A673 (cell line): ENCODE data around the gene USF3. TPM values are rescaled to one million over a fixed set of nuclear protein-coding genes. Genes with fewer than 3 reads are reported as not detected.

ENCODE experiments used
- BruUV-seq: library from RNA; stranded (reverse); fragments of 400-500 nt; replicated peaks from 2 replicates; lab custom pipeline; 2021; lab: Mats Ljungman, UMichigan
- CTCF ChIA-PET: fragments of 300-600 bp; sonication (Branson Sonifier 250); formaldehyde crosslinking; loops from one replicate; lab custom pipeline; 2022; ENCODE audit warnings: antibody characterized with exemption; lab: Charles Lee
- POLR2A ChIA-PET: fragments of 300-600 bp; sonication (Branson Sonifier 250); formaldehyde crosslinking; loops from one replicate; lab custom pipeline; 2022; ENCODE audit warnings: antibody characterized with exemption; ENCODE audit not compliant: low non-redundant PET; lab: Charles Lee
- DNase-seq: peaks from one replicate; pipeline ENCODE4 v3.0.0-alpha.2; 2015; ENCODE audit warnings: low spot score
- H3K27ac ChIP-seq: fragments of 200-600 bp; sonication (generic); 2 replicates; pipeline ENCODE4 v1.5.1; 2016; ENCODE audit warnings: mixed run types, low read depth, mild to moderate bottlenecking, mixed read lengths, antibody characterized with exemption, low read length; ENCODE audit not compliant: poor library complexity, severe bottlenecking
- H3K27me3 ChIP-seq: fragments of 200-600 bp; sonication (generic); replicated peaks from 2 replicates; pipeline ENCODE4 v1.6.1; 2017; ENCODE audit warnings: mixed run types, low read depth, mild to moderate bottlenecking, mixed read lengths, antibody characterized with exemption, low read length; ENCODE audit not compliant: insufficient read depth, poor library complexity
- H3K36me3 ChIP-seq: fragments of 200-600 bp; sonication (generic); 2 replicates; pipeline ENCODE4 v1.6.1; 2016; ENCODE audit warnings: mixed run types, mild to moderate bottlenecking, mixed read lengths, antibody characterized with exemption, low read length; ENCODE audit not compliant: insufficient read depth, poor library complexity, severe bottlenecking
- H3K4me1 ChIP-seq: fragments of 200-600 bp; sonication (generic); 2 replicates; pipeline ENCODE4 v1.6.1; 2017; ENCODE audit warnings: mixed run types, mild to moderate bottlenecking, mixed read lengths, antibody characterized with exemption, low read length; ENCODE audit not compliant: insufficient read depth, poor library complexity, severe bottlenecking
- H3K4me3 ChIP-seq: fragments of 200-600 bp; sonication (generic); 2 replicates; pipeline ENCODE4 v1.5.1; 2016; ENCODE audit warnings: low read depth, mixed run types, mild to moderate bottlenecking, mixed read lengths, low read length; ENCODE audit not compliant: poor library complexity, severe bottlenecking
- H3K9me3 ChIP-seq: fragments of 200-600 bp; sonication (generic); 2 replicates; pipeline ENCODE4 v1.6.1; 2016; ENCODE audit warnings: mixed run types, low read depth, mild to moderate bottlenecking, mixed read lengths, antibody characterized with exemption, low read length; ENCODE audit not compliant: poor library complexity, severe bottlenecking
- EZH2 ChIP-seq: fragments of 200-600 bp; sonication (generic); IDR thresholded peaks from 2 replicates; pipeline ENCODE4 v1.6.1; 2017; ENCODE audit warnings: borderline replicate concordance, low read depth, mild to moderate bottlenecking, mixed read lengths, antibody characterized with exemption, low read length; ENCODE audit not compliant: poor library complexity, severe bottlenecking
- intact Hi-C: fragments of 100-400 bp; cut with micrococcal nuclease; formaldehyde crosslinking; loops from one replicate; pipeline ENCODE4 v1.10.0; 2022; ENCODE audit not compliant: unreplicated experiment
- total RNA-seq: library from RNA; stranded (reverse); gene quantifications from 2 replicates; pipeline ENCODE4 v1.2.3, GENCODE V29; 2021
- TF ChIP-seq, protein P1 (sequence below): fragments of 300-800, 200-600 bp; sonication (generic); conservative IDR thresholded peaks from 2 replicates; pipeline ENCODE4 v1.5.1; 2017; ENCODE audit warnings: low read depth, mild to moderate bottlenecking, antibody characterized with exemption, low read length, moderate library complexity, mixed read lengths

The USF3 gene
- total RNA-seq, 1 experiment from 2014 or later: 9.7 TPM

- POLR2A ChIA-PET: no interaction called here
- Histone ChIP-seq H3K4me3 (no peak overlapping the region), H3K4me1 (no peaks in the 10 kb centered on the region), H3K27me3 (no peaks in the 10 kb centered on the region), H3K27ac (no peak overlapping the region), H3K36me3 (no peaks in the 10 kb centered on the region), H3K9me3 (no peaks in the 10 kb centered on the region)
- no peak for DNase-seq
- intact Hi-C loops: loop anchor here (10.0 kb wide), 1 partner anchor 979 kb away; the partner anchor contains the start of gene CCDC80
- BruUV-seq: no TSS peak
- CTCF ChIA-PET: interaction anchor here (0.6 kb wide), 1 partner anchor 544 kb away, joined by 7 read pairs; no protein-coding TSS in a partner anchor
- no peak for TF ChIP-seq EZH2
- TF ChIP-seq, protein P1, sequence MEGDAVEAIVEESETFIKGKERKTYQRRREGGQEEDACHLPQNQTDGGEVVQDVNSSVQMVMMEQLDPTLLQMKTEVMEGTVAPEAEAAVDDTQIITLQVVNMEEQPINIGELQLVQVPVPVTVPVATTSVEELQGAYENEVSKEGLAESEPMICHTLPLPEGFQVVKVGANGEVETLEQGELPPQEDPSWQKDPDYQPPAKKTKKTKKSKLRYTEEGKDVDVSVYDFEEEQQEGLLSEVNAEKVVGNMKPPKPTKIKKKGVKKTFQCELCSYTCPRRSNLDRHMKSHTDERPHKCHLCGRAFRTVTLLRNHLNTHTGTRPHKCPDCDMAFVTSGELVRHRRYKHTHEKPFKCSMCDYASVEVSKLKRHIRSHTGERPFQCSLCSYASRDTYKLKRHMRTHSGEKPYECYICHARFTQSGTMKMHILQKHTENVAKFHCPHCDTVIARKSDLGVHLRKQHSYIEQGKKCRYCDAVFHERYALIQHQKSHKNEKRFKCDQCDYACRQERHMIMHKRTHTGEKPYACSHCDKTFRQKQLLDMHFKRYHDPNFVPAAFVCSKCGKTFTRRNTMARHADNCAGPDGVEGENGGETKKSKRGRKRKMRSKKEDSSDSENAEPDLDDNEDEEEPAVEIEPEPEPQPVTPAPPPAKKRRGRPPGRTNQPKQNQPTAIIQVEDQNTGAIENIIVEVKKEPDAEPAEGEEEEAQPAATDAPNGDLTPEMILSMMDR: 0 out of 2 replicates have a peak, but pooled peaks have one; percentile 23
These were observed 73.1 kb downstream of the USF3 start for GRCh38 chr3:113623324-113623723.

- no peaks in the 10 kb centered on the region for H3K4me1 ChIP-seq
- H3K27me3 ChIP-seq: no peaks in the 10 kb centered on the region
- no peaks in the 10 kb centered on the region for H3K9me3 ChIP-seq
- POLR2A ChIA-PET: no interaction called here
- no peak for TF ChIP-seq EZH2
- TF ChIP-seq, protein P1: no peak
- no peak overlapping the region for H3K27ac ChIP-seq
- BruUV-seq: no TSS peak
- DNase-seq: no peak
- intact Hi-C loops: loop anchor here (10.0 kb wide), 1 partner anchor 975 kb away; the partner anchor contains the start of gene CCDC80
- CTCF ChIA-PET: interaction anchor here (0.8 kb wide), 1 partner anchor 585 kb away, joined by 3 read pairs; no protein-coding TSS in a partner anchor
- no peak overlapping the region for H3K4me3 ChIP-seq
- H3K36me3 ChIP-seq: no peaks in the 10 kb centered on the region
These were observed 76.4 kb downstream of the USF3 start for GRCh38 chr3:113620091-113620490.

GRCh38 chr3:113617726-113618125 is 78.7 kb downstream of the USF3 start:
- TF ChIP-seq, protein P1: no peak
- no peak for TF ChIP-seq EZH2
- Histone ChIP-seq H3K36me3 (no peaks in the 10 kb centered on the region), H3K4me3 (no peak overlapping the region), H3K27ac (no peak overlapping the region), H3K9me3 (no peaks in the 10 kb centered on the region), H3K27me3 (no peaks in the 10 kb centered on the region), H3K4me1 (no peaks in the 10 kb centered on the region)
- ChIA-PET CTCF (no interaction called here), POLR2A (no interaction called here)
- BruUV-seq: no TSS peak
- DNase-seq: no peak
- intact Hi-C loops: no loop called here
